Hepatocyte (in vitro differentiated cells): Measurements from ENCODE around the gene ALAD.

Source experiments
- EZH2phosphoT487 ChIP-seq: fragments of 200-600 bp; sonication (generic); IDR thresholded peaks from one replicate; pipeline ENCODE4 v1.6.1; 2018; ENCODE audit warnings: antibody characterized with exemption, mild to moderate bottlenecking, low read depth, moderate library complexity; ENCODE audit not compliant: unreplicated experiment, severe bottlenecking
- TF ChIP-seq, protein P1 (sequence below): fragments of 200-600 bp; sonication (generic); IDR thresholded peaks from 2 replicates; pipeline ENCODE4 v1.5.1; 2016; ENCODE audit warnings: antibody characterized with exemption, mild to moderate bottlenecking; ENCODE audit not compliant: poor library complexity

DNA sequence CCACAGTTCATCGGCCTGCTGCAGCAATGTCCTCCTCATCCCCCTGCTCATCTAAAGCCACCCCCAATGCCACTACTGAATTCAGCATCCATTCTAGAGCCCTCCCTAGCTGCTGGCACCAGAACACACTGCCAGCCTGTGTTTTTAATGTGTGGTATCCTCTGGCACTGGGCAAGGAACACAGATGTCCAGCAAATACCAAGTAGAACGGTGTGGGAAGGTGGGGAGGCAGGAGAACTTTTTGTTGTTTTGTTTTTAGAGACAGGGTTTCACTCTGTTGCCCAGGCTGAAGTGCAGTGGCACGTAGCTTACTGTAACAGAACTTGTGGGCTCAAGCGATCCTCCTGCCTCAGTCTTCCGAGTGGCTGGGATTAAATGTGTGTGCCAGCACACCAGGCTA lies 29.0 kb downstream of the ALAD start:
- TF ChIP-seq EZH2phosphoT487, result no peak
- TF ChIP-seq, protein P1, sequence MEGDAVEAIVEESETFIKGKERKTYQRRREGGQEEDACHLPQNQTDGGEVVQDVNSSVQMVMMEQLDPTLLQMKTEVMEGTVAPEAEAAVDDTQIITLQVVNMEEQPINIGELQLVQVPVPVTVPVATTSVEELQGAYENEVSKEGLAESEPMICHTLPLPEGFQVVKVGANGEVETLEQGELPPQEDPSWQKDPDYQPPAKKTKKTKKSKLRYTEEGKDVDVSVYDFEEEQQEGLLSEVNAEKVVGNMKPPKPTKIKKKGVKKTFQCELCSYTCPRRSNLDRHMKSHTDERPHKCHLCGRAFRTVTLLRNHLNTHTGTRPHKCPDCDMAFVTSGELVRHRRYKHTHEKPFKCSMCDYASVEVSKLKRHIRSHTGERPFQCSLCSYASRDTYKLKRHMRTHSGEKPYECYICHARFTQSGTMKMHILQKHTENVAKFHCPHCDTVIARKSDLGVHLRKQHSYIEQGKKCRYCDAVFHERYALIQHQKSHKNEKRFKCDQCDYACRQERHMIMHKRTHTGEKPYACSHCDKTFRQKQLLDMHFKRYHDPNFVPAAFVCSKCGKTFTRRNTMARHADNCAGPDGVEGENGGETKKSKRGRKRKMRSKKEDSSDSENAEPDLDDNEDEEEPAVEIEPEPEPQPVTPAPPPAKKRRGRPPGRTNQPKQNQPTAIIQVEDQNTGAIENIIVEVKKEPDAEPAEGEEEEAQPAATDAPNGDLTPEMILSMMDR, result no peak
